Thoracic aorta (tissue), 2 donors: ENCODE measurements around the gene CFL2. TPM values are rescaled to one million over a fixed set of nuclear protein-coding genes. Genes with fewer than 3 reads are reported as not detected.
"Not testable (repeated sequence)": the region's sequence is repeated elsewhere in the genome, so short reads cannot be mapped to it uniquely, and the experiment has no call there.

ENCODE experiments used
- ATAC-seq: fragments of 150-250 bp; one replicate; pipeline ENCODE4 v1.8.0; 2017; ENCODE audit warnings: low read depth; ENCODE audit not compliant: insufficient number of reproducible peaks, low FRiP score
- DNase-seq: peaks from one replicate; pipeline ENCODE4 v3.0.0-alpha.2; 2020; ENCODE audit warnings: low spot score
- H3K27ac ChIP-seq, 2 donors: fragments of 200-600 bp; sonication (generic); 1 replicate in 1 of 2; 2 replicates in 1 of 2; pipeline ENCODE4 v1.5.1; 2016; ENCODE audit warnings: mild to moderate bottlenecking in 2 of 2, moderate library complexity in 2 of 2
- H3K27me3 ChIP-seq: fragments of 200-600 bp; sonication (generic); replicated peaks from 2 replicates; pipeline ENCODE4 v1.6.0; 2016; ENCODE audit warnings: mild to moderate bottlenecking; ENCODE audit not compliant: insufficient read depth
- H3K36me3 ChIP-seq: fragments of 200-600 bp; sonication (generic); one replicate; pipeline ENCODE4 v1.5.1; 2016
- H3K4me1 ChIP-seq, 2 donors: fragments of 200-600 bp; sonication (generic); 1 replicate in 1 of 2; 2 replicates in 1 of 2; pipeline versions ENCODE4 v1.5.1 to v1.6.0; 2016; ENCODE audit warnings: low read depth in 2 of 2, mild to moderate bottlenecking in 1 of 2; ENCODE audit not compliant: control insufficient read depth in 1 of 2
- H3K4me3 ChIP-seq: fragments of 200-600 bp; sonication (generic); 2 replicates; pipeline ENCODE4 v1.5.1; 2016; ENCODE audit warnings: mild to moderate bottlenecking
- H3K9me3 ChIP-seq: fragments of 200-600 bp; sonication (generic); 2 replicates; pipeline ENCODE4 v1.5.1; 2016
- total RNA-seq, 2 donors: library from RNA; depleted of rRNA; stranded (reverse); fragments of >200 nt; gene quantifications; one replicate each; pipeline versions ENCODE4 v1.1.0 to v1.2.3, GENCODE V29; 2016
- TF ChIP-seq, protein P1 (sequence below): fragments of 200-600 bp; sonication (generic); IDR thresholded peaks from one replicate; pipeline ENCODE4 v1.5.1; 2019; ENCODE audit warnings: antibody characterized with exemption

The CFL2 gene
- total RNA-seq, 2 donors from 2014 or later, result 94.6 to 127 TPM

DNA sequence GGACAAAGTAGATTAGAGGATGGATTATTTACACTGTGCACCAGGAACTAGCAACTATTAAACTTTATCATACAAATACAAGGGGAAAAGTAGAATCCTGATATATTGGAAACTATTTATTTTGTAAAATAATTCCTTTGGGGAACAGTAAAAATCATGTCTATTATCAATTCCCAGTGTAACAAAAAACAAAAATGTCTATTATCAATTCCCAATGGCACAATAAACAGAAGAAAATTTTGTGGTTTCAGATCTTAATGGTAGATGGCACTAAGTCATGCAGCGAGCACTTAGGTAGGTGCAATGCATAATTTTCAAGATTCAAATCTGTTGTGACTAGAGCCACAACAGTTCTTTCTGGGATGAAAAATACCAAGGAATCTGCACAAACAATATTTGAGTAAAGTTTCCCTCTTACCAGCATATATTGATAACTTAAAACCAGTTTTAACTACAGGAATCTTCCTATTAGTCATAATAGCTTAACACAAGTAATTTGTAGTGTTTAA, 13.7 kb downstream of the CFL2 start:
- ATAC-seq, result no peak
- Histone ChIP-seq H3K4me3 (no peak overlapping the region), H3K4me1 (no peaks in the 10 kb centered on the region), H3K36me3 (no peaks in the 10 kb centered on the region), H3K27me3 (no peaks in the 10 kb centered on the region), H3K27ac (no peak overlapping the region), H3K9me3 (no peaks in the 10 kb centered on the region)
- TF ChIP-seq, protein P1, sequence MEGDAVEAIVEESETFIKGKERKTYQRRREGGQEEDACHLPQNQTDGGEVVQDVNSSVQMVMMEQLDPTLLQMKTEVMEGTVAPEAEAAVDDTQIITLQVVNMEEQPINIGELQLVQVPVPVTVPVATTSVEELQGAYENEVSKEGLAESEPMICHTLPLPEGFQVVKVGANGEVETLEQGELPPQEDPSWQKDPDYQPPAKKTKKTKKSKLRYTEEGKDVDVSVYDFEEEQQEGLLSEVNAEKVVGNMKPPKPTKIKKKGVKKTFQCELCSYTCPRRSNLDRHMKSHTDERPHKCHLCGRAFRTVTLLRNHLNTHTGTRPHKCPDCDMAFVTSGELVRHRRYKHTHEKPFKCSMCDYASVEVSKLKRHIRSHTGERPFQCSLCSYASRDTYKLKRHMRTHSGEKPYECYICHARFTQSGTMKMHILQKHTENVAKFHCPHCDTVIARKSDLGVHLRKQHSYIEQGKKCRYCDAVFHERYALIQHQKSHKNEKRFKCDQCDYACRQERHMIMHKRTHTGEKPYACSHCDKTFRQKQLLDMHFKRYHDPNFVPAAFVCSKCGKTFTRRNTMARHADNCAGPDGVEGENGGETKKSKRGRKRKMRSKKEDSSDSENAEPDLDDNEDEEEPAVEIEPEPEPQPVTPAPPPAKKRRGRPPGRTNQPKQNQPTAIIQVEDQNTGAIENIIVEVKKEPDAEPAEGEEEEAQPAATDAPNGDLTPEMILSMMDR, result no peak
- no peak for DNase-seq

DNA sequence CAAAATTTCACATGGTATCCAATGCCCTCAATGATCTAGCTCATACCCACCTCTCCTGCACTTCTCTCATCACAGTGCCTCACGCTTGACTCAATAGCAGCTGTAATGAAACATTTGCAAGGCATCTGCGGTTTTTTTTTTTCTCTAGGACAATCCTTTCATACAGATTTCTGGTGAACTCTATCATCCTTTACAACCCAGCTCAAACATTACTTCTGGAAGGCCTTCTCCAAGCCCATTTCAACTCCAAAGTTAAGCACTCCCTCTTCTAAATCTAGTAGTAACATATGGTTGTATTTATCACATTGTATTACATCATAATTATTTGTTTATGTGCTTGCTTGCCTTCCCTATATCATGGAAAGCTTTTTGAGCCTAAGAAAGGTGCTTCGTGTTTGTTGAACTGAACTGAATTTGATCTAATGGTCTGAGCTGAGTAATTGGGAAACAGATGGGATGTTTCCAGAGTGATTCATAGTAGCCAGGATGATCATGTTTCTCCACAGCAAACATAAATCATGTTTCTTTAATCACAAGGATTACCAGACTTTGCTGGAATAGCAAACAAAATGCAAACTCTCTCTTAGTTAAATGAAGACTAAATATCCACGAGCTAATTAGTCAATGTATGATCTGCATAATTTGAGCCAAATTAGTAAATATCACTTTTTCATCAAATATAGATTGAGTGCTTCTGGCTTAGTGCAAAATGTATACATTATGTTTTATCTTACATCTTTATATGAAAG, 14.3 kb downstream of the CFL2 start:
- Histone ChIP-seq H3K27me3 (no peaks in the 10 kb centered on the region), H3K27ac (no peak overlapping the region), H3K4me3 (no peak overlapping the region), H3K9me3 (no peaks in the 10 kb centered on the region), H3K4me1 (no peaks in the 10 kb centered on the region), H3K36me3 (no peaks in the 10 kb centered on the region)
- TF ChIP-seq, protein P1, result no peak
- DNase-seq (no peak), ATAC-seq (no peak)

DNA sequence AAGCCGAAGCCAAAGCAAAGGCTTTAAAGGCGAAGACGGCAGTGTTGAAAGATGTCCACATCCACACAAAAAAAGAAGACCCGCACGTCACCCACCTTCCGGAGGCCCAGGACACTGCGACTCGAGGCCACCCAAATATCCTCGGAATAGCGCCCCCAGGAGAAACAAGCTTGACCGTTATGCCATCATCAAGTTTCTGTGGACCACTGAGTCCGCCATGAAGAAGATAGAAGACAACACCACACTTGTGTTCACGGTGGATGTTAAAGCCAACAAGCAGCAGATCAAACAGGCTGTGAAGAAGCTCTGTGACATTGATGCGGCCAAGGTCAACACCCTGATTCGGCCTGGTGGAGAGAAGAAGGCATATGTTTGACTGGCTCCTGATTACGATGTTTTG, 20.2 kb downstream of the CFL2 start:
- not testable (repeated sequence) for H3K27ac ChIP-seq, ATAC-seq, H3K9me3 ChIP-seq, H3K4me3 ChIP-seq, H3K27me3 ChIP-seq, DNase-seq, H3K36me3 ChIP-seq
- peaks cover 3 to 10% of the 10 kb centered on the region in 2 donors for H3K4me1 ChIP-seq

DNA sequence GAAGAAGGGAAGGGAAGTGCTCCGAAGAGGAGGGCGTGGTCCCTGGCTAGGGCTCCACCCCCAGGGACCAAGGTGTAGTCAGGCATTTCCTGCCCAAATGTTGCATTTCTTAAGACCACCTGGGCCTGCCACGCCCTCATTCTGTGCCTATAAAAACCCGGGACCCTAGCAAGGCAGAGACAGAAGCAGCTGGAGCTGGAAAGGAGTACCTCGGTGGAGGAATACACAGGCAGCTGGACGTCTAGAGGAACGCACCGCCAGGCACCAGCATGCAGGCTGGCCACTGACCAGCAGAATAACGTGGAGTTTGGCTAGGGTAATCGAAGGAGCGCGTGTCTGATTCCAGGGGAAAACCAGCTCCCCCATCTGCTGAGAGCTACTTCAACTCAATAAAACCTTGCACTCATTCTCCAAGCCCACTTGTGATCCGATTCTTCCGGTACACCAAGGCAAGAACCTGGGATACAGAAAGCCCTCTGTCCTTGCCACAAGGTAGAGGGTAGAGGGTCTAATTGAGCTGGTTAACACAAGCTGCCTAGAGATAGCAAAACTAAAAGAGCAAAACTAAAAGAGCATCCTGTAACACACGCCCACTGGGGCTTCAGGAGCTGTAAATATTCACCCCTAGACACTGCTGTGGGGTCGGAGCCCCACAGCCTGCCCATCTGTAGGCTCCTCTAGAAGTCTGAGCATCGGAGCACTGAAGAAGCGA, 21.0 kb downstream of the CFL2 start:
- peaks cover 3 to 10% of the 10 kb centered on the region in 2 donors for H3K4me1 ChIP-seq
- H3K27ac ChIP-seq, result no peak overlapping the region
- DNase-seq, result no peak
- H3K36me3 ChIP-seq, result no peaks in the 10 kb centered on the region
- H3K4me3 ChIP-seq, result peak overlapping the region; percentile 66
- H3K9me3 ChIP-seq, result no peaks in the 10 kb centered on the region
- no peaks in the 10 kb centered on the region for H3K27me3 ChIP-seq
- ATAC-seq, result no peak
- TF ChIP-seq, protein P1, result no peak

DNA sequence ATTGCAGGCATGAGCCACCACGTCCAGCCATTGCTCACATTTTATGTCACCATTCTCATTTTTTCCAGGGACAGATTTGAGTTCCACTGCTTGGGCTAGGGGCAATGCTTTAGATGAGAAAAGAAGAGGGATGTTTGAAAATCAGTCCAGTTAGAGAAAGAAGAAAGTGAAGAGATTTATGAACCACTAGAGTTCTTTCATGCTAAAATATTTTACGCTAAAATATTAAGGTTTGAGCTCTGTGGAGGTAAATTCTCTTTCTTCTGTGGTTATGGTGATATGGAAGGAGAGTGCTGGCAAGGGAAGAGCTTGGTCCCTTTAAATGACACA, 21.5 kb downstream of the CFL2 start:
- Histone ChIP-seq H3K9me3 (no peaks in the 10 kb centered on the region), H3K4me1 (peaks cover 3 to 10% of the 10 kb centered on the region in 2 donors), H3K36me3 (no peaks in the 10 kb centered on the region), H3K27me3 (no peaks in the 10 kb centered on the region), H3K4me3 (peak overlapping the region; percentile 66), H3K27ac (no peak overlapping the region)
- ATAC-seq (no peak), DNase-seq (no peak)
- TF ChIP-seq, protein P1, result no peak
